GM03348 (cell line): ENCODE data around the gene ZNF396.
A peak's percentile ranks its signal among the peaks of the same experiment; 100 is the strongest.

Experiments
- DNase-seq: peaks from one replicate; pipeline ENCODE4 v3.0.0; 2012; ENCODE audit warnings: low spot score

The ZNF396 gene

GRCh38 chr18:35376742-35377695 is at the start of gene ZNF396:
TSS of gene ZNF396 (minus strand) at chr18:35377337. CDS start at chr18:35374292, 3,045 bp downstream.
- peak; percentile 91 for DNase-seq

- no peak for DNase-seq
Observed at GRCh38 chr18:35426786-35427185, 49.6 kb upstream of the ZNF396 start.

- DNase-seq = no peak
Observed at GRCh38 chr18:35424356-35424755, 47.2 kb upstream of the ZNF396 start.

GRCh38 chr18:35422237-35422636 is 45.1 kb upstream of the ZNF396 start:
- DNase-seq = no peak

GRCh38 chr18:35418610-35419009 is 41.5 kb upstream of the ZNF396 start:
- no peak for DNase-seq

- DNase-seq = no peak
Observed at GRCh38 chr18:35417223-35417622, 40.1 kb upstream of the ZNF396 start.

- peak; percentile 57 for DNase-seq
Observed at GRCh38 chr18:35415511-35416073, 38.5 kb upstream of the ZNF396 start.

GRCh38 chr18:35413163-35413511 is 36.0 kb upstream of the ZNF396 start:
- DNase-seq = no peak

- DNase-seq = no peak
Observed at GRCh38 chr18:35411625-35412351, 34.7 kb upstream of the ZNF396 start.

- no peak for DNase-seq
Observed at GRCh38 chr18:35410561-35410960, 33.4 kb upstream of the ZNF396 start.

GRCh38 chr18:35409911-35410310 is 32.8 kb upstream of the ZNF396 start:
- DNase-seq = no peak

GRCh38 chr18:35408843-35409261 is 31.7 kb upstream of the ZNF396 start:
- DNase-seq = no peak

- peak; percentile 79 for DNase-seq
Observed at GRCh38 chr18:35407871-35408481, 30.8 kb upstream of the ZNF396 start.

- no peak for DNase-seq
Observed at GRCh38 chr18:35406666-35407065, 29.5 kb upstream of the ZNF396 start.

GRCh38 chr18:35397976-35398375 is 20.8 kb upstream of the ZNF396 start:
- no peak for DNase-seq

GRCh38 chr18:35393716-35394115 is 16.6 kb upstream of the ZNF396 start:
- no peak for DNase-seq

- DNase-seq = no peak
Observed at GRCh38 chr18:35392375-35392774, 15.2 kb upstream of the ZNF396 start.

- DNase-seq = no peak
Observed at GRCh38 chr18:35390951-35391700, 14.0 kb upstream of the ZNF396 start.

GRCh38 chr18:35389095-35389618 is 12.0 kb upstream of the ZNF396 start:
- peak; percentile 36 for DNase-seq

GRCh38 chr18:35387152-35387571 is 10.0 kb upstream of the ZNF396 start:
- no peak for DNase-seq

- DNase-seq = peak; percentile 77
Observed at GRCh38 chr18:35386600-35387100, 9.5 kb upstream of the ZNF396 start.
